Measurements from ENCODE around the gene TMEM248. TPM values are rescaled to one million over a fixed set of nuclear protein-coding genes. Genes with fewer than 3 reads are reported as not detected.
"Not testable (repeated sequence)": the region's sequence is repeated elsewhere in the genome, so short reads cannot be mapped to it uniquely, and the experiment has no call there.

Gene TMEM248
- total RNA-seq, 4 donors from 2014 or later: 68.5 to 113 (median 83.4) TPM

GRCh38 chr7:66958538-66959350 lies 37.7 kb downstream of the TMEM248 start:
- DNase-seq: no peak
- TF ChIP-seq, protein P1, sequence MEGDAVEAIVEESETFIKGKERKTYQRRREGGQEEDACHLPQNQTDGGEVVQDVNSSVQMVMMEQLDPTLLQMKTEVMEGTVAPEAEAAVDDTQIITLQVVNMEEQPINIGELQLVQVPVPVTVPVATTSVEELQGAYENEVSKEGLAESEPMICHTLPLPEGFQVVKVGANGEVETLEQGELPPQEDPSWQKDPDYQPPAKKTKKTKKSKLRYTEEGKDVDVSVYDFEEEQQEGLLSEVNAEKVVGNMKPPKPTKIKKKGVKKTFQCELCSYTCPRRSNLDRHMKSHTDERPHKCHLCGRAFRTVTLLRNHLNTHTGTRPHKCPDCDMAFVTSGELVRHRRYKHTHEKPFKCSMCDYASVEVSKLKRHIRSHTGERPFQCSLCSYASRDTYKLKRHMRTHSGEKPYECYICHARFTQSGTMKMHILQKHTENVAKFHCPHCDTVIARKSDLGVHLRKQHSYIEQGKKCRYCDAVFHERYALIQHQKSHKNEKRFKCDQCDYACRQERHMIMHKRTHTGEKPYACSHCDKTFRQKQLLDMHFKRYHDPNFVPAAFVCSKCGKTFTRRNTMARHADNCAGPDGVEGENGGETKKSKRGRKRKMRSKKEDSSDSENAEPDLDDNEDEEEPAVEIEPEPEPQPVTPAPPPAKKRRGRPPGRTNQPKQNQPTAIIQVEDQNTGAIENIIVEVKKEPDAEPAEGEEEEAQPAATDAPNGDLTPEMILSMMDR (IDR thresholded peaks at IDR 0.05): no peak
- no peak for TF ChIP-seq POLR2A (IDR thresholded peaks at IDR 0.05)

GRCh38 chr7:66960192-66960591 lies 39.2 kb downstream of the TMEM248 start:
- Histone ChIP-seq H3K4me3 (no peak overlapping the region), H3K27ac (no peak overlapping the region), H3K9me3 (no peaks in the 10 kb centered on the region), H3K27me3 (no peaks in the 10 kb centered on the region), H3K4me1 (no peaks in the 10 kb centered on the region), H3K36me3 (no peaks in the 10 kb centered on the region)
- DNase-seq: no peak
- no peak for TF ChIP-seq POLR2A (IDR thresholded peaks at IDR 0.05)
- TF ChIP-seq, protein P1 (IDR thresholded peaks at IDR 0.05): no peak
- intact Hi-C loops (cut with DNase I; ENCODE audit: low total_unique reads): no loop called here

More at GRCh38 chr7:66958538-66959350, 37.7 kb downstream of the TMEM248 start:
- no peak overlapping the region for H3K4me3 ChIP-seq
- no peaks in the 10 kb centered on the region for H3K9me3 ChIP-seq
- H3K27me3 ChIP-seq: no peaks in the 10 kb centered on the region
- H3K27ac ChIP-seq: no peak overlapping the region
- no peaks in the 10 kb centered on the region for H3K36me3 ChIP-seq
- intact Hi-C loops (cut with DNase I; ENCODE audit: low total_unique reads): no loop called here
- H3K4me1 ChIP-seq: no peaks in the 10 kb centered on the region

GRCh38 chr7:66961096-66961495 lies 40.1 kb downstream of the TMEM248 start:
- no peak overlapping the region for H3K4me3 ChIP-seq
- no peaks in the 10 kb centered on the region for H3K9me3 ChIP-seq
- no peaks in the 10 kb centered on the region for H3K4me1 ChIP-seq
- no peaks in the 10 kb centered on the region for H3K36me3 ChIP-seq
- H3K27ac ChIP-seq: no peak overlapping the region
- no peak for DNase-seq
- intact Hi-C loops (cut with DNase I; ENCODE audit: low total_unique reads): no loop called here
- no peak for TF ChIP-seq POLR2A (IDR thresholded peaks at IDR 0.05)
- TF ChIP-seq, protein P1 (IDR thresholded peaks at IDR 0.05): no peak
- H3K27me3 ChIP-seq: no peaks in the 10 kb centered on the region

DNA sequence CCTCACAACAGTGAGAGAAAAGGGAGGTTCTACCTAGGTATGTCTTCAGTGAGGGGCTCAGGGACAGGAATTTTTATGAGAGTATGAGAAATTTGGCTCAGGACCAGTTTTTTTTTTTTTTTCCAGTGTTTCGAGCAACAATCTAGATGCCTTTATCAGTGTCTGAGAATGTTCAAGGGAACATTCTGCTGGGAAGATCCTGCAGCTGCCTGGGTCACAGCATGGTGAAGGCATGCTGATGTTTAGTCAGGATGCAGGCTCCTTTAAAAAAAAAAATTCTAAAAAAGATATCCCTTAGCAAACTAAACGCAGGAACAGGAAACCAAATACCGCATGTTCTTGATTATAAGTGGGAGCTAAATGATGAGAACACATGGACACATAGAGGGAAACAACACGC lies 43.4 kb downstream of the TMEM248 start:
- Histone ChIP-seq H3K9me3 (no peaks in the 10 kb centered on the region), H3K4me1 (no peaks in the 10 kb centered on the region), H3K27ac (no peak overlapping the region), H3K4me3 (no peak overlapping the region), H3K27me3 (no peaks in the 10 kb centered on the region), H3K36me3 (no peaks in the 10 kb centered on the region)
- TF ChIP-seq, protein P1 (IDR thresholded peaks at IDR 0.05): no peak
- no peak for TF ChIP-seq POLR2A (IDR thresholded peaks at IDR 0.05)
- no peak for DNase-seq
- intact Hi-C loops (cut with DNase I; ENCODE audit: low total_unique reads): no loop called here

DNA sequence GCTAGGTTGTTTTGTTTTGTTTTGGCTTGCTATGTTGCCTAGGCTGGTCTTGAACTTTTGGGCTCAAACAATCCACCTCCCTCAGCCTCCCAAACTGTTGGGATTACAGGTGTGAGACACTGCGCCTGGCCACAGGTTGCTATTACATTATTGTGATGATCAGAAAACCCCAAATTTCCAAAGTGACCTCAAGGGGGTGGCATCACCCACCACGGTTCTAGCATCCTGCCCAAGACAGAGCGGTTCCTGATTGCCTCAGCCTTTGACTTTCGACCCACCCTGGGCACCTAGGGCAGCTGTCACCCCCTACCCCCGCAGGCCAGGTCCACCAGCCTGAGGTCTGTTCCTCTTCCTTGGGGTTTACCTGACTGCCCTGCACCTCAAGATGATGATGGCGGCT lies 46.0 kb downstream of the TMEM248 start:
- Histone ChIP-seq H3K9me3 (no peaks in the 10 kb centered on the region), H3K4me1 (no peaks in the 10 kb centered on the region), H3K27me3 (no peaks in the 10 kb centered on the region), H3K36me3 (no peaks in the 10 kb centered on the region), H3K27ac (no peak overlapping the region), H3K4me3 (no peak overlapping the region)
- DNase-seq: no peak
- no peak for TF ChIP-seq POLR2A (IDR thresholded peaks at IDR 0.05)
- TF ChIP-seq, protein P1 (IDR thresholded peaks at IDR 0.05): no peak
- intact Hi-C loops (cut with DNase I; ENCODE audit: low total_unique reads): no loop called here

GRCh38 chr7:66969001-66969400 lies 48.0 kb downstream of the TMEM248 start:
- H3K4me1 ChIP-seq; H3K9me3 ChIP-seq; H3K36me3 ChIP-seq; DNase-seq; intact Hi-C loops (cut with DNase I; ENCODE audit: low total_unique reads); H3K27ac ChIP-seq; H3K4me3 ChIP-seq; H3K27me3 ChIP-seq: not testable (repeated sequence)
